Hepatocyte (in vitro differentiated cells): ENCODE data around the gene AFAP1L2. TPM values are rescaled to one million over a fixed set of nuclear protein-coding genes. Genes with fewer than 3 reads are reported as not detected.

Source experiments
- DNase-seq: peaks from one replicate; pipeline ENCODE4 v3.0.0-alpha.2; 2016; ENCODE audit warnings: low spot score
- H2AFZ ChIP-seq: fragments of 200-600 bp; sonication (generic); 2 replicates; pipeline ENCODE4 v1.6.0; 2016; ENCODE audit warnings: antibody characterized with exemption, mild to moderate bottlenecking
- H3K27ac ChIP-seq: fragments of 200-600 bp; sonication (generic); 2 replicates; pipeline ENCODE4 v1.5.1; 2016; ENCODE audit warnings: mild to moderate bottlenecking
- H3K27me3 ChIP-seq: fragments of 200-600 bp; sonication (generic); 2 replicates; pipeline ENCODE4 v1.6.1; 2016
- H3K36me3 ChIP-seq: fragments of 200-600 bp; sonication (generic); replicated peaks from 2 replicates; pipeline ENCODE4 v1.5.1; 2016; ENCODE audit warnings: low read depth; ENCODE audit not compliant: insufficient read depth
- H3K4me1 ChIP-seq: fragments of 200-600 bp; sonication (generic); 2 replicates; pipeline ENCODE4 v1.5.1; 2016; ENCODE audit warnings: mild to moderate bottlenecking, moderate library complexity; ENCODE audit not compliant: insufficient read depth
- H3K4me2 ChIP-seq: fragments of 200-600 bp; sonication (generic); 2 replicates; pipeline ENCODE4 v1.6.0; 2016
- H3K4me3 ChIP-seq: fragments of 200-600 bp; sonication (generic); 2 replicates; pipeline ENCODE4 v1.5.1; 2016; ENCODE audit warnings: mild to moderate bottlenecking
- H3K79me2 ChIP-seq: fragments of 200-600 bp; sonication (generic); 2 replicates; pipeline ENCODE4 v1.6.0; 2017; ENCODE audit warnings: mild to moderate bottlenecking
- H3K9me2 ChIP-seq: fragments of 200-600 bp; sonication (generic); replicated peaks from 2 replicates; pipeline ENCODE4 v1.6.0; 2017; ENCODE audit warnings: mild to moderate bottlenecking; ENCODE audit not compliant: insufficient read depth
- H3K9me3 ChIP-seq: fragments of 200-600 bp; sonication (generic); 2 replicates; pipeline ENCODE4 v1.5.1; 2016; ENCODE audit warnings: low read depth, mild to moderate bottlenecking
- H4K20me1 ChIP-seq: fragments of 200-600 bp; sonication (generic); 2 replicates; pipeline ENCODE4 v1.6.0; 2016; ENCODE audit warnings: mild to moderate bottlenecking; ENCODE audit not compliant: insufficient read depth, poor library complexity, severe bottlenecking
- EZH2 ChIP-seq: fragments of 200-600 bp; sonication (generic); IDR thresholded peaks from 2 replicates; pipeline ENCODE4 v1.6.1; 2016; ENCODE audit warnings: antibody characterized with exemption, mild to moderate bottlenecking, borderline replicate concordance
- EZH2phosphoT487 ChIP-seq: fragments of 200-600 bp; sonication (generic); IDR thresholded peaks from one replicate; pipeline ENCODE4 v1.6.1; 2018; ENCODE audit warnings: antibody characterized with exemption, mild to moderate bottlenecking, low read depth, moderate library complexity; ENCODE audit not compliant: unreplicated experiment, severe bottlenecking
- WGBS: methylation state at CpG from one replicate; pipeline ENCODE4 v1.1.6; 2016; ENCODE audit warnings: low lambda C conversion rate; ENCODE audit errors: missing lambda C conversion rate; 5-methylcytosine and 5-hydroxymethylcytosine counted together
- polyA plus RNA-seq: library from polyadenylated mRNA; unstranded; fragments of >200 nt; fragmentation: Nextera tagmentation; extraction: Ambion mirVana; gene quantifications from 2 replicates; pipeline ENCODE4 v1.2.1, GENCODE V29; 2016
- total RNA-seq: library from RNA; depleted of rRNA; stranded (reverse); fragments of >200 nt; gene quantifications from 2 replicates; pipeline ENCODE4 v1.2.3, GENCODE V29; 2014
- TF ChIP-seq, protein P1 (sequence below): fragments of 200-600 bp; sonication (generic); IDR thresholded peaks from 2 replicates; pipeline ENCODE4 v1.5.1; 2016; ENCODE audit warnings: antibody characterized with exemption, mild to moderate bottlenecking; ENCODE audit not compliant: poor library complexity

Gene AFAP1L2
- total and polyA plus RNA-seq, 2 experiments from 2014 or later, result 6.1 to 9.6 TPM

DNA sequence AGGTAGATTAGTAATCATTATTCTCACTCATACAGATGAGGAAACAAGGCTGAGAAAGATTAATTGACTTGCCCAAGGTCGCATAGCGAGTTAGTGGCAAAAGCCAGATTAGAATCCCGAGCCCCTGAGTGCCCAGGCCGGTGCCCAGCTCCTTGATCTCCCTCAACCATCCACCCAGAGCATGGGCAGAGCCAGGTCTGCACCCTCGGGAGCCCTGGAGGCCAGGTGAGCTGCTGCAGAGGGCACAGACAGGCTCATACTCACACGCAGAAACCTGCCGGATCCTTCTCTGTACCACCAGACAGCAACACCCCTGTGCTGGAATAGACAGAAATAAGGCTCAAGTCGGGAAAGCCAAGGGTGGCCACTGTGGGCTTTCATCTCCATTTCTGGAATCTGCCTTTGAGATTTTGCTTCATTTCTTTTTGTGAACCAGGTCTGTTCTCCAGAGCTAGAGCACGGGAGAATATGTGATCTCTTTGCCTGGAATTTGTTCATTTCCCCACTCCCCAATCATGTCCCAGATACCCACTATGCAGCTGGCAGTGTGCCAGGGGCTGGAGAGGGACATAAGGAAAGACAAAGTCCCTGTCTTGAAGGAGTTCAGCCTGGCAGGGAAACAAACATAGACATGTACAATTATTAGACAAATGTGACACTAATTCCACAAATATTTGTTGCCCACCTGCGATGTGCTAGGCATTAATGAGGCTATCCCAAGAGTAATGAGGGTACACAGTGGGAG lies 5.5 kb downstream of the AFAP1L2 start:
- no peaks in the 10 kb centered on the region for H4K20me1 ChIP-seq
- H3K9me3 ChIP-seq, result no peaks in the 10 kb centered on the region
- WGBS, result 86% methylated on average over 10 of the region's 10 CpGs
- TF ChIP-seq, protein P1, sequence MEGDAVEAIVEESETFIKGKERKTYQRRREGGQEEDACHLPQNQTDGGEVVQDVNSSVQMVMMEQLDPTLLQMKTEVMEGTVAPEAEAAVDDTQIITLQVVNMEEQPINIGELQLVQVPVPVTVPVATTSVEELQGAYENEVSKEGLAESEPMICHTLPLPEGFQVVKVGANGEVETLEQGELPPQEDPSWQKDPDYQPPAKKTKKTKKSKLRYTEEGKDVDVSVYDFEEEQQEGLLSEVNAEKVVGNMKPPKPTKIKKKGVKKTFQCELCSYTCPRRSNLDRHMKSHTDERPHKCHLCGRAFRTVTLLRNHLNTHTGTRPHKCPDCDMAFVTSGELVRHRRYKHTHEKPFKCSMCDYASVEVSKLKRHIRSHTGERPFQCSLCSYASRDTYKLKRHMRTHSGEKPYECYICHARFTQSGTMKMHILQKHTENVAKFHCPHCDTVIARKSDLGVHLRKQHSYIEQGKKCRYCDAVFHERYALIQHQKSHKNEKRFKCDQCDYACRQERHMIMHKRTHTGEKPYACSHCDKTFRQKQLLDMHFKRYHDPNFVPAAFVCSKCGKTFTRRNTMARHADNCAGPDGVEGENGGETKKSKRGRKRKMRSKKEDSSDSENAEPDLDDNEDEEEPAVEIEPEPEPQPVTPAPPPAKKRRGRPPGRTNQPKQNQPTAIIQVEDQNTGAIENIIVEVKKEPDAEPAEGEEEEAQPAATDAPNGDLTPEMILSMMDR, result no peak
- TF ChIP-seq EZH2phosphoT487 (no peak), EZH2 (no peak)
- no peak for DNase-seq
- no peak overlapping the region for H3K4me2 ChIP-seq
- H3K9me2 ChIP-seq, result no peaks in the 10 kb centered on the region
- no peak overlapping the region for H2AFZ ChIP-seq
- peaks cover 32% of the 10 kb centered on the region for H3K4me1 ChIP-seq
- no peaks in the 10 kb centered on the region for H3K79me2 ChIP-seq
- H3K4me3 ChIP-seq, result no peak overlapping the region
- peaks cover 23% of the 10 kb centered on the region for H3K27me3 ChIP-seq
- no peak overlapping the region for H3K27ac ChIP-seq
- H3K36me3 ChIP-seq, result no peaks in the 10 kb centered on the region

DNA sequence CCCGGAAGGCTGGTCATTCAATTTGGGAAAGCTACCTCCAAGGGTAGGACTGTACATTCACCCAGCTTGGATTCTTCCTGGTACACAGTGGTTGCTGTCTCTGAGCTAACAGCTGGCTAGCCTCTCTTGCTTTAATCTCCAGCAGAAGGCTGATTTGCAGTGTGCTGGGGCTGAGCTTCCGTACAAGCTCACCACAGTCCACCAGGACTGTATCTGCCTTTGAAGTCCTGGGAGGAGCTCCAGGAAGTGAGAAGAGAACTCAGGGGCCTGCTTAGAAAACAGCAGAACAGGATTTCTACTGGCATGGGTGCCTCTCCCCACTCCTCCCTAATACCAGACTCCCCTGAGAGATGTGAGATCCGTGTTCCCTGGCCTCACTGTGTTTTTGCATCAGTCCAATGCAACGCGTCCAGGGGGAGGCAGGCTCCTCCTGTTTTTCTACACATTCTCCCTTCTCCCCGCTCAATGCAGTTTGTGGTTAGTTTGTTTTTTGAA lies 6.6 kb downstream of the AFAP1L2 start:
- Histone ChIP-seq H4K20me1 (no peaks in the 10 kb centered on the region), H3K79me2 (no peaks in the 10 kb centered on the region), H3K9me3 (no peaks in the 10 kb centered on the region), H2AFZ (no peak overlapping the region), H3K4me3 (no peak overlapping the region), H3K9me2 (no peaks in the 10 kb centered on the region), H3K36me3 (no peaks in the 10 kb centered on the region), H3K4me2 (peak overlapping the region; percentile 6), H3K27ac (no peak overlapping the region), H3K27me3 (peaks cover 12% of the 10 kb centered on the region), H3K4me1 (peaks cover 22% of the 10 kb centered on the region)
- TF ChIP-seq EZH2 (no peak), EZH2phosphoT487 (no peak)
- TF ChIP-seq, protein P1, result peak; percentile 29
- WGBS, result 53% methylated on average over 6 of the region's 6 CpGs
- peak; percentile 48 for DNase-seq

DNA sequence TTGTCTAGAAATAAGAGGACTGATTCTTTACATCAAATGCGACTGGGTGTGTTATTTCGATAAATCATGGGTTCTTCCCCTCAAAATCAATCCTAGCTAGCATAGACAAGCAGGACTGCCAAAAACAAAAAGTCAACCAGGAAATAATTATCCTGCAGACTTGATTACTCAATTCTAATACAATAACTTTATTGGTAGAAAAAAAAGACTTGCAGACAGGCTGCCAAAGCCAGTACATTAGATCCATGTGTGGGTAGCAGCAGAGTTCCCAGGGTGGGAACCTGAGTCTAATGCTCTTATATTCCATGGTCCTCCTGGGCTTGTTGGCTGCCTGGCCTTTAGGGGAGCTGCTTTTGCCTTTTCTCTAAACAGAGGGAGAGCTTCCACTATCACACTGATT lies 7.8 kb downstream of the AFAP1L2 start:
- TF ChIP-seq EZH2phosphoT487 (no peak), EZH2 (no peak)
- TF ChIP-seq, protein P1, result no peak
- H3K9me2 ChIP-seq, result no peaks in the 10 kb centered on the region
- no peak overlapping the region for H2AFZ ChIP-seq
- peaks cover 13% of the 10 kb centered on the region for H3K4me1 ChIP-seq
- H3K27me3 ChIP-seq, result peaks cover under 1% of the 10 kb centered on the region
- no peak overlapping the region for H3K4me2 ChIP-seq
- no peaks in the 10 kb centered on the region for H3K36me3 ChIP-seq
- no peaks in the 10 kb centered on the region for H3K9me3 ChIP-seq
- no peak overlapping the region for H3K4me3 ChIP-seq
- H3K27ac ChIP-seq, result no peak overlapping the region
- H4K20me1 ChIP-seq, result no peaks in the 10 kb centered on the region
- WGBS, result 97% methylated on average over 2 of the region's 2 CpGs
- DNase-seq, result no peak
- no peaks in the 10 kb centered on the region for H3K79me2 ChIP-seq
